ENCODE data around the gene OR5C1.

OR5C1 gene

GRCh38 chr9:122820490-122820845 lies 31.7 kb downstream of the OR5C1 start:
- Histone ChIP-seq H3K4me2 (ENCODE audit: low read length) (no peak overlapping the region), H4K20me1 (ENCODE audit: control insufficient read depth, insufficient read depth, low read depth, low read length) (no peaks in the 10 kb centered on the region), H3F3A (ENCODE audit: control insufficient read depth, insufficient read depth) (peaks cover 2% of the 10 kb centered on the region; the same call in 1 of the 2 replicates), H3K4me1 (ENCODE audit: control insufficient read depth, low read length) (no peaks in the 10 kb centered on the region), H3K4me3 (ENCODE audit: low read length) (no peak overlapping the region), H3K9me2 (replicated peaks; ENCODE audit: control insufficient read depth, low read length) (no peaks in the 10 kb centered on the region), H3K36me3 (ENCODE audit: control insufficient read depth, low read length) (peaks cover 74% of the 10 kb centered on the region), H3K27me3 (ENCODE audit: control insufficient read depth, low read length) (no peaks in the 10 kb centered on the region), H3K79me2 (ENCODE audit: control insufficient read depth, low read length) (peaks cover 19% of the 10 kb centered on the region), H3K9me3 (ENCODE audit: control insufficient read depth, insufficient read depth, low read length) (no peaks in the 10 kb centered on the region), H3K27ac (ENCODE audit: low read depth, low read length) (no peak overlapping the region)
- no peak for TF ChIP-seq EZH2phosphoT487 (IDR thresholded peaks at IDR 0.05; ENCODE audit: borderline replicate concordance, low read length)
- TF ChIP-seq CTCF (IDR thresholded peaks at IDR 0.05; ENCODE audit: low read depth, low read length, poor library complexity, severe bottlenecking): no peak

- Histone ChIP-seq H3K4me3 (ENCODE audit: low read length) (no peak overlapping the region), H3K79me2 (ENCODE audit: control insufficient read depth, low read length) (peaks cover 27% of the 10 kb centered on the region), H3K9me3 (ENCODE audit: control insufficient read depth, insufficient read depth, low read length) (no peaks in the 10 kb centered on the region), H3K4me2 (ENCODE audit: low read length) (no peak overlapping the region), H3K36me3 (ENCODE audit: control insufficient read depth, low read length) (peaks cover 80% of the 10 kb centered on the region), H3F3A (ENCODE audit: control insufficient read depth, insufficient read depth) (no peaks in the 10 kb centered on the region), H3K27me3 (ENCODE audit: control insufficient read depth, low read length) (no peaks in the 10 kb centered on the region), H4K20me1 (ENCODE audit: control insufficient read depth, insufficient read depth, low read depth, low read length) (no peaks in the 10 kb centered on the region), H3K9me2 (replicated peaks; ENCODE audit: control insufficient read depth, low read length) (no peaks in the 10 kb centered on the region), H3K27ac (ENCODE audit: low read depth, low read length) (no peak overlapping the region), H3K4me1 (ENCODE audit: control insufficient read depth, low read length) (no peaks in the 10 kb centered on the region)
- TF ChIP-seq CTCF (IDR thresholded peaks at IDR 0.05; ENCODE audit: low read depth, low read length, poor library complexity, severe bottlenecking) (no peak), EZH2phosphoT487 (IDR thresholded peaks at IDR 0.05; ENCODE audit: borderline replicate concordance, low read length) (no peak)
Observed at GRCh38 chr9:122821278-122821943, 32.7 kb downstream of the OR5C1 start.

GRCh38 chr9:122822056-122822455 lies 33.3 kb downstream of the OR5C1 start:
- H3K4me2 ChIP-seq (ENCODE audit: low read length): no peak overlapping the region
- H3K4me1 ChIP-seq (ENCODE audit: control insufficient read depth, low read length): peaks cover 6% of the 10 kb centered on the region
- 0 out of 2 replicates have a peak, but pooled peaks cover 2% of the 10 kb centered on the region for H4K20me1 ChIP-seq (ENCODE audit: control insufficient read depth, insufficient read depth, low read depth, low read length)

More at GRCh38 chr9:122822056-122822455, 33.3 kb downstream of the OR5C1 start:
- H3K9me3 ChIP-seq (ENCODE audit: control insufficient read depth, insufficient read depth, low read length): no peaks in the 10 kb centered on the region
- no peaks in the 10 kb centered on the region for H3K9me2 ChIP-seq (replicated peaks; ENCODE audit: control insufficient read depth, low read length)
- no peaks in the 10 kb centered on the region for H3K27me3 ChIP-seq (ENCODE audit: control insufficient read depth, low read length)
- peaks cover 78% of the 10 kb centered on the region for H3K36me3 ChIP-seq (ENCODE audit: control insufficient read depth, low read length)
- H3K4me3 ChIP-seq (ENCODE audit: low read length): no peak overlapping the region
- TF ChIP-seq EZH2phosphoT487 (IDR thresholded peaks at IDR 0.05; ENCODE audit: borderline replicate concordance, low read length): no peak
- no peak for TF ChIP-seq CTCF (IDR thresholded peaks at IDR 0.05; ENCODE audit: low read depth, low read length, poor library complexity, severe bottlenecking)
- no peak overlapping the region for H3K27ac ChIP-seq (ENCODE audit: low read depth, low read length)
- H3K79me2 ChIP-seq (ENCODE audit: control insufficient read depth, low read length): peaks cover 34% of the 10 kb centered on the region
- no peaks in the 10 kb centered on the region for H3F3A ChIP-seq (ENCODE audit: control insufficient read depth, insufficient read depth)

Data from DOHH2 (cell line).